Measurements from ENCODE around the gene PNPLA1. TPM values are rescaled to one million over a fixed set of nuclear protein-coding genes. Genes with fewer than 3 reads are reported as not detected.

PNPLA1 gene
- polyA plus RNA-seq, 3 donors: 3.5 to 3.9 (median 3.8) TPM

- Mint-ChIP-seq H3K4me1 (peaks cover 14% of the 10 kb centered on the region), H3K27ac (peak overlapping the region in 4 of 7 donors; percentile 37 to 75 (median 62)), H3K27me3 (ENCODE audit: low read depth in 3 of 3) (peaks cover 15 to 18% (median 15%) of the 10 kb centered on the region in 3 donors), H3K4me3 (peak overlapping the region; percentile 77 to 94), H3K36me3 (no peaks in the 10 kb centered on the region), H3K9me3 (no peaks in the 10 kb centered on the region)
- Histone ChIP-seq H3K4me1 (ENCODE audit: control insufficient read depth in 1 of 2, insufficient read depth in 2 of 2, low read length in 2 of 2) (peaks cover 9% of the 10 kb centered on the region in 2 donors), H3K36me3 (replicated peaks in 1 of 2; ENCODE audit: control insufficient read depth in 1 of 2, insufficient read depth in 2 of 2, low read length in 2 of 2) (no peaks in the 10 kb centered on the region), H3K4me2 (replicated peaks; ENCODE audit: extremely low read depth, low read length, poor library complexity, severe bottlenecking) (peak overlapping the region; percentile 62), H2AFZ (ENCODE audit: insufficient read depth, low read depth, low read length, poor library complexity, severe bottlenecking) (peak overlapping the region; percentile 84), H3K27ac (ENCODE audit: low read depth in 1 of 2, low read length in 2 of 2) (no peak overlapping the region), H3K9me3 (replicated peaks in 1 of 2; ENCODE audit: control insufficient read depth in 1 of 2, insufficient read depth in 1 of 2, low read length in 2 of 2) (no peaks in the 10 kb centered on the region), H4K20me1 (ENCODE audit: insufficient read depth, low read length) (no peaks in the 10 kb centered on the region), H3K27me3 (ENCODE audit: control insufficient read depth in 2 of 2, insufficient read depth in 2 of 2, low read length in 2 of 2) (peaks cover 3 to 15% of the 10 kb centered on the region in 2 donors), H3K79me2 (ENCODE audit: insufficient read depth, low read length) (no peaks in the 10 kb centered on the region), H3K4me3 (replicated peaks in 1 of 3; ENCODE audit: low read depth in 2 of 3, low read length in 3 of 3) (peak overlapping the region in 1 of 3 experiments; percentile 56), H3K9ac (ENCODE audit: insufficient read depth, low read length, poor library complexity, severe bottlenecking) (no peak overlapping the region)
- peak; percentile 97 for TF ChIP-seq CTCF (IDR thresholded peaks at IDR 0.05)
- peak; percentile 62 to 78 (median 74) for DNase-seq
- intact Hi-C loops (cut with micrococcal nuclease): no loop called here
- 22% methylated on average over 24 of the region's 36 CpGs for WGBS (ENCODE audit: insufficient coverage)
Observed at GRCh38 chr6:36340618-36341454, 71.0 kb downstream of the PNPLA1 start.

- no peaks in the 10 kb centered on the region for H3K9me3 Mint-ChIP-seq
- no peaks in the 10 kb centered on the region for H3K36me3 Mint-ChIP-seq
- Histone ChIP-seq H3K9ac (ENCODE audit: insufficient read depth, low read length, poor library complexity, severe bottlenecking) (no peak overlapping the region), H2AFZ (ENCODE audit: insufficient read depth, low read depth, low read length, poor library complexity, severe bottlenecking) (no peak overlapping the region), H3K9me3 (replicated peaks in 1 of 2; ENCODE audit: control insufficient read depth in 1 of 2, insufficient read depth in 1 of 2, low read length in 2 of 2) (no peaks in the 10 kb centered on the region), H3K36me3 (replicated peaks in 1 of 2; ENCODE audit: control insufficient read depth in 1 of 2, insufficient read depth in 2 of 2, low read length in 2 of 2) (no peaks in the 10 kb centered on the region), H3K4me1 (ENCODE audit: control insufficient read depth in 1 of 2, insufficient read depth in 2 of 2, low read length in 2 of 2) (peaks cover 9% of the 10 kb centered on the region in 2 donors), H3K79me2 (ENCODE audit: insufficient read depth, low read length) (no peaks in the 10 kb centered on the region), H4K20me1 (ENCODE audit: insufficient read depth, low read length) (no peaks in the 10 kb centered on the region), H3K4me3 (replicated peaks in 1 of 3; ENCODE audit: low read depth in 2 of 3, low read length in 3 of 3) (no peak overlapping the region), H3K27me3 (ENCODE audit: control insufficient read depth in 2 of 2, insufficient read depth in 2 of 2, low read length in 2 of 2) (peaks cover 3 to 15% of the 10 kb centered on the region in 2 donors), H3K27ac (ENCODE audit: low read depth in 1 of 2, low read length in 2 of 2) (no peak overlapping the region), H3K4me2 (replicated peaks; ENCODE audit: extremely low read depth, low read length, poor library complexity, severe bottlenecking) (no peak overlapping the region)
- 79% methylated on average over 4 of the region's 5 CpGs for WGBS (ENCODE audit: insufficient coverage)
- H3K27me3 Mint-ChIP-seq (ENCODE audit: low read depth in 3 of 3): peaks cover 12 to 16% (median 15%) of the 10 kb centered on the region in 3 donors
- no peak overlapping the region for H3K4me3 Mint-ChIP-seq
- H3K4me1 Mint-ChIP-seq: peaks cover 8% of the 10 kb centered on the region
- no peak for DNase-seq
- no peak overlapping the region for H3K27ac Mint-ChIP-seq
- TF ChIP-seq CTCF (IDR thresholded peaks at IDR 0.05): no peak
- intact Hi-C loops (cut with micrococcal nuclease): no loop called here
Observed at GRCh38 chr6:36343109-36343680, 73.3 kb downstream of the PNPLA1 start.

Measured in CD14-positive monocyte (primary cell).